ENCODE data around the gene ODAD2.
A peak's percentile ranks its signal among the peaks of the same experiment; 100 is the strongest.

- TF ChIP-seq CTCF (conservative IDR thresholded peaks at IDR 0.05 in 1 of 2, IDR thresholded peaks at IDR 0.05 in 1 of 2; ENCODE audit: low read depth in 1 of 2, low read length in 2 of 2) (peak in 1 of 2 donors; percentile 36), EZH2 (IDR thresholded peaks at IDR 0.05; ENCODE audit: low read length, missing control alignments) (no peak)
These were observed 204.7 kb downstream of the ODAD2 start for GRCh38 chr10:27794157-27794556.
